ENCODE measurements around the gene GLMP. TPM values are rescaled to one million over a fixed set of nuclear protein-coding genes. Genes with fewer than 3 reads are reported as not detected.
A peak's percentile ranks its signal among the peaks of the same experiment; 100 is the strongest.

Gene GLMP, protein sequence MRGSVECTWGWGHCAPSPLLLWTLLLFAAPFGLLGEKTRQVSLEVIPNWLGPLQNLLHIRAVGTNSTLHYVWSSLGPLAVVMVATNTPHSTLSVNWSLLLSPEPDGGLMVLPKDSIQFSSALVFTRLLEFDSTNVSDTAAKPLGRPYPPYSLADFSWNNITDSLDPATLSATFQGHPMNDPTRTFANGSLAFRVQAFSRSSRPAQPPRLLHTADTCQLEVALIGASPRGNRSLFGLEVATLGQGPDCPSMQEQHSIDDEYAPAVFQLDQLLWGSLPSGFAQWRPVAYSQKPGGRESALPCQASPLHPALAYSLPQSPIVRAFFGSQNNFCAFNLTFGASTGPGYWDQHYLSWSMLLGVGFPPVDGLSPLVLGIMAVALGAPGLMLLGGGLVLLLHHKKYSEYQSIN
- total RNA-seq: 14.2 TPM
- long read RNA-seq, transcript GLMP-201 (6 exons, 1,604 nt): major isoform, 7 of 19 reads
- long read RNA-seq, partial matches to known transcripts: 3 of 19 reads
- long read RNA-seq, other reads (novel, unspliced or antisense): 6 of 19 reads

DNA sequence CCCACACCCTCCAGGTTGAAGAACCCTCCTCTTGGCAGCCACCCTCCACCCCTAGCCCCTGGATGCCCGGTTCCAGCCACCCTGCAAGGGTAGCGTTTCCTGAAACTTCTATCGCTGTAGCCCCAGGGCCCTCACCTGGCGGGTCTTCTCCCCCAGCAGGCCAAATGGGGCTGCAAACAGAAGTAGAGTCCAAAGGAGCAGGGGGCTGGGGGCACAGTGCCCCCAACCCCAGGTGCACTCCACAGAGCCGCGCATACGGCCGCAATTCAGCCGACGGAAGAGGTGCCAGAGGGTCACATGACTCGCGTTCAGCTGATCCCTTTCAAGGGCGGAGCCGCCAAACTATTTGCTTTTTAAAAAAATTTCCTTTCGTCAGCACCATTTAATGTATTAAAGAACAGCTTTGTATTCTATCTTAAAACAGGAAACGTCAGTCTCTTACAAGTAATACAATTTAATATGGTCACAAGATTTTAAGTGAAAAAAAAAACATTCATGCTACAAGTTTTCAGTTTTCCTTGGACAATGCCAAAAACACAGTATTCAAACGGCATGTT, at the start of gene GLMP:
TSS of gene GLMP (minus strand) at position 289 of the 557 bp plus-strand sequence. CDS start at position 255, 34 bp downstream.
- Histone ChIP-seq H3K27ac (replicated peaks) (peak within 1 kb of the TSS; percentile 66), H3K4me1 (peaks cover 31% of the 10 kb centered on the region), H3K36me3 (no peaks in the 10 kb centered on the region), H3K4me3 (peak within 1 kb of the TSS; percentile 81), H3K27me3 (ENCODE audit: low read depth) (no peaks in the 10 kb centered on the region), H3K9me3 (replicated peaks) (no peaks in the 10 kb centered on the region)
- intact Hi-C loops (cut with micrococcal nuclease): no loop called here
- TF ChIP-seq, protein P1, sequence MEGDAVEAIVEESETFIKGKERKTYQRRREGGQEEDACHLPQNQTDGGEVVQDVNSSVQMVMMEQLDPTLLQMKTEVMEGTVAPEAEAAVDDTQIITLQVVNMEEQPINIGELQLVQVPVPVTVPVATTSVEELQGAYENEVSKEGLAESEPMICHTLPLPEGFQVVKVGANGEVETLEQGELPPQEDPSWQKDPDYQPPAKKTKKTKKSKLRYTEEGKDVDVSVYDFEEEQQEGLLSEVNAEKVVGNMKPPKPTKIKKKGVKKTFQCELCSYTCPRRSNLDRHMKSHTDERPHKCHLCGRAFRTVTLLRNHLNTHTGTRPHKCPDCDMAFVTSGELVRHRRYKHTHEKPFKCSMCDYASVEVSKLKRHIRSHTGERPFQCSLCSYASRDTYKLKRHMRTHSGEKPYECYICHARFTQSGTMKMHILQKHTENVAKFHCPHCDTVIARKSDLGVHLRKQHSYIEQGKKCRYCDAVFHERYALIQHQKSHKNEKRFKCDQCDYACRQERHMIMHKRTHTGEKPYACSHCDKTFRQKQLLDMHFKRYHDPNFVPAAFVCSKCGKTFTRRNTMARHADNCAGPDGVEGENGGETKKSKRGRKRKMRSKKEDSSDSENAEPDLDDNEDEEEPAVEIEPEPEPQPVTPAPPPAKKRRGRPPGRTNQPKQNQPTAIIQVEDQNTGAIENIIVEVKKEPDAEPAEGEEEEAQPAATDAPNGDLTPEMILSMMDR (IDR thresholded peaks at IDR 0.05; ENCODE audit: borderline replicate concordance): no peak
- peak; percentile 65 for DNase-seq

DNA sequence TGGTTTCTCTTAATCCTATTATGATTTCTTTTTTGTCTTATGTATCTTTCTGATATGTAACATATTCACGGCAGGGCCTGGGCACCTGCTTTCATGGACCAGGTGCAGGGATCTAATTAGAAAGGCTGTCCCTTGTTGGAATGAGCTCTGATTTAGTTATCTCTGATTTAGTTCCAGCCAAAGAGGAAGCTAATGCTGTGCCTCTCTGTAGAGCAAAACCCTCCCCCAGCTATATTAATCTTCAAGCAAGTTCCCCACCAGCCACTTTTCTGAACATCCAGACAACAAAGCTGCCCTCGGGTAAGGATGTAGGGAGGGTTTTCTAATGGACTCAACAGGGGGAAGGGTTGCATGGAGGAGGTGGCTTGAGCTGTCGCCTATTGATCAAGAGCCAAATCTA, 48.9 kb upstream of the GLMP start:
- TF ChIP-seq, protein P1 (IDR thresholded peaks at IDR 0.05; ENCODE audit: borderline replicate concordance): no peak
- Histone ChIP-seq H3K27ac (replicated peaks) (no peak overlapping the region), H3K4me1 (no peaks in the 10 kb centered on the region), H3K4me3 (no peak overlapping the region), H3K27me3 (ENCODE audit: low read depth) (peaks cover 33% of the 10 kb centered on the region), H3K36me3 (no peaks in the 10 kb centered on the region), H3K9me3 (replicated peaks) (no peaks in the 10 kb centered on the region)
- DNase-seq: no peak
- intact Hi-C loops (cut with micrococcal nuclease): no loop called here

DNA sequence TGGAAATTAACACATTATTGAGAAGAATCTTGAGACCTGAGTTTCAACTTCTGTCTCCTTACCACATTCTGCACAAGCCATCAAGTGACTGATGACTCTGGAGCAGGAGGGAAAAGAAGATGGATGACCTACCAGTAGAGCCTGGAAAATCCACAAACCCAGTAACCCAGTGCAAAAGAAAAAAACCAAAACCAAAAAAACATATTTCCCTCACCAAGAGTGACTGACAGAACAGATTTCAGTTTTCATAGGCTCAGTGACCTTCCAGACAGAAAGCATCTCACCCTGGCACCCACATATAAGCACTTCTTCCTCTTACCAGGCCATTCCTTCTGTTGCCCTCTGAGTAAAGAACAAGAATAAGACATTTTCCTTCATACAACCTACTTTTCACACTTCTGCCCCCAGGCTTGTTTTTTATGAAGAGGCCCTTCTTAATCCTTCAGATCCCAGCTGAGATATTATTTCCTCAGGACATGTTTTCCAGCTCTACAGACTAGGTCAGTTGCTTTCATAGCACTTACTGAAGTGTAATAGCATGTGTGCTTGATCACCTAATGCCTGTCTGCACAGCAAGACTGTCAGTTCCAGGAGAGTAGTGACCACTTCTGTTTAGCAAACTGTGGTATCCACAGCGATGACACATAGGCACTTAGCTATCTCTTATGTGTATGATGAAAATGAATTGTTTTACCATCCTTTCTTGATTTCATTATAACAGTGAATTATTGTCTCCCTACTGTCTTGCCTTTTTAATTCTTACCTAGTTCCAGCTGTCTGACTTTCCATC, 46.9 kb upstream of the GLMP start:
- peaks cover 25% of the 10 kb centered on the region for H3K27me3 ChIP-seq (ENCODE audit: low read depth)
- H3K27ac ChIP-seq (replicated peaks): no peak overlapping the region
- DNase-seq: no peak
- TF ChIP-seq, protein P1 (IDR thresholded peaks at IDR 0.05; ENCODE audit: borderline replicate concordance): no peak
- intact Hi-C loops (cut with micrococcal nuclease): no loop called here
- no peaks in the 10 kb centered on the region for H3K36me3 ChIP-seq
- peaks cover 6% of the 10 kb centered on the region for H3K4me1 ChIP-seq
- H3K4me3 ChIP-seq: no peak overlapping the region
- no peaks in the 10 kb centered on the region for H3K9me3 ChIP-seq (replicated peaks)

DNA sequence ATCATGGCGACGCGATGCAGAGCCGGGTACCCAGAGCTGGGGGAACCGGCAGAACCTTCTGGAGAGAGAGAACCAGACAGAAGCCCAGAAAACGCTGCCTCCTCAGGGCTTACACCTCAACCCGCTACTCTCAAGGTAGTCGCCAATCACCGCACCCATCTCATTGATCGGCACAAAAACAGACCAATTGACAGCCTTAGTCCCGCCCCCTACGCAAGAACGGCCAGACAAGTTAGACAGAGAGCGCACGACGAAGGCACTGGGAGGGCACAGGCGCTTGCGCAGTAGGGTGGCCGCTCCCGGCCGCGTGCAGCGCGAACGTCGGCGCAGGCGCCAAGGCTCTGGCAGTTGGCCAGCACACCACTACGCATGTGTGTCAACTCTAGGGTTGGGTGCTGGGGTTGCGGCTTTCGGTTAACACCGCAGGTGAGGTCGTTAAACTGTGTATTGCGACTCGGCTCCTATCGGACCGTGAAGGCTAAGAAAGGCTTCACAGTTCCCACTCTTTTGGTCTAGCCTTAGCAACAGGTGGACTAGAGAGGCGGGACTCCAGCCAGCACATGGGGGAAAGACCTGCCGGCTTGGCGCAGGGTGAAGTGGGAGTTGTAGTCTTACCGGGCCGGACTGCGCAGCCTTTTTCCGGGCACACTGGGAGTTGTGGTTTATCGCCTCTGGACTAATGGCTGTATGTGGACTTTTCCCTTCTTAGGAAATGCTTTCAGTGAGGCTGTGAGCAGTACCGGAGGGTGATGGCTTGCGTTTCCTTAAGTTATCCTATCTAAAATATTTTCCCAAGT, 42.9 kb upstream of the GLMP start, which contains the start of the genes CCT3 and TSACC:
TSS of gene CCT3 (minus strand) at position 113 of the 797 bp plus-strand sequence. CDS start at position 5, 108 bp downstream.
TSS of gene TSACC (plus strand) at position 347 of the 797 bp plus-strand sequence. CDS start 1,232 bp downstream, outside the sequence.
- H3K4me1 ChIP-seq: peaks cover 32% of the 10 kb centered on the region
- peaks cover 25% of the 10 kb centered on the region for H3K36me3 ChIP-seq
- H3K27me3 ChIP-seq (ENCODE audit: low read depth): no peaks in the 10 kb centered on the region
- peak within 1 kb of the TSS; percentile 75 for H3K4me3 ChIP-seq
- H3K9me3 ChIP-seq (replicated peaks): no peaks in the 10 kb centered on the region
- intact Hi-C loops (cut with micrococcal nuclease): no loop called here
- peak within 1 kb of the TSS; percentile 94 for H3K27ac ChIP-seq (replicated peaks)
- DNase-seq: peak; percentile 99
- TF ChIP-seq, protein P1 (IDR thresholded peaks at IDR 0.05; ENCODE audit: borderline replicate concordance): no peak
